GM23338 (cell line): ENCODE data around the gene ZFYVE21.

ENCODE experiments used
- CREB1 ChIP-seq: fragments of 250-450 bp; sonication (Bioruptor Pico); IDR thresholded peaks from 2 replicates; pipeline ENCODE4 v1.5.0; 2020; ENCODE audit warnings: low read depth, mild to moderate bottlenecking, moderate library complexity
- EZH2 ChIP-seq: fragments of 200-600 bp; sonication (generic); IDR thresholded peaks from one replicate; pipeline ENCODE4 v1.8.0; 2017; ENCODE audit warnings: antibody characterized with exemption, mild to moderate bottlenecking, low read depth; ENCODE audit not compliant: unreplicated experiment
- EZH2phosphoT487 ChIP-seq: fragments of 200-600 bp; sonication (generic); IDR thresholded peaks from one replicate; pipeline ENCODE4 v1.8.1; 2018; ENCODE audit warnings: antibody characterized with exemption; ENCODE audit not compliant: unreplicated experiment
- JUNB ChIP-seq: IDR thresholded peaks from one replicate; pipeline ENCODE4 v1.6.1; 2016; ENCODE audit warnings: antibody characterized with exemption; ENCODE audit not compliant: unreplicated experiment
- NANOG ChIP-seq: IDR thresholded peaks from 2 replicates; pipeline ENCODE4 v1.6.1; 2016; ENCODE audit warnings: antibody characterized with exemption, borderline replicate concordance
- POLR2AphosphoS5 ChIP-seq: IDR thresholded peaks from 2 replicates; pipeline ENCODE4 v1.6.1; 2016; ENCODE audit warnings: antibody characterized with exemption, low read depth
- STAT1 ChIP-seq: IDR thresholded peaks from one replicate; pipeline ENCODE4 v1.6.1; 2016; ENCODE audit warnings: antibody characterized with exemption; ENCODE audit not compliant: unreplicated experiment
- ZNF114 ChIP-seq: fragments of 250-450 bp; sonication (Bioruptor Pico); IDR thresholded peaks from 2 replicates; pipeline ENCODE4 v1.5.0; 2020; ENCODE audit warnings: mild to moderate bottlenecking, moderate library complexity
- TF ChIP-seq, protein P1 (sequence below), 2 experiments: fragments of 200-600 bp in 1 of 2; sonication (generic) in 1 of 2; conservative IDR thresholded peaks; 2 replicates each; pipeline versions ENCODE4 v1.5.1 to v1.6.1; 2016 to 2017; ENCODE audit warnings: antibody characterized with exemption in 2 of 2, low read depth in 2 of 2, mild to moderate bottlenecking in 2 of 2, moderate library complexity in 1 of 2
- TF ChIP-seq, protein P2 (sequence below): IDR thresholded peaks from one replicate; pipeline ENCODE4 v1.6.1; 2018; ENCODE audit warnings: antibody characterized with exemption; ENCODE audit not compliant: unreplicated experiment
- TF ChIP-seq, protein P3 (sequence below): IDR thresholded peaks from 2 replicates; pipeline ENCODE4 v1.6.1; 2016; ENCODE audit warnings: antibody characterized with exemption
- TF ChIP-seq, protein P4 (sequence below): fragments of 250-450 bp; sonication (Bioruptor Pico); IDR thresholded peaks from 2 replicates; pipeline ENCODE4 v1.5.0; 2020; ENCODE audit warnings: mild to moderate bottlenecking, moderate library complexity

DNA sequence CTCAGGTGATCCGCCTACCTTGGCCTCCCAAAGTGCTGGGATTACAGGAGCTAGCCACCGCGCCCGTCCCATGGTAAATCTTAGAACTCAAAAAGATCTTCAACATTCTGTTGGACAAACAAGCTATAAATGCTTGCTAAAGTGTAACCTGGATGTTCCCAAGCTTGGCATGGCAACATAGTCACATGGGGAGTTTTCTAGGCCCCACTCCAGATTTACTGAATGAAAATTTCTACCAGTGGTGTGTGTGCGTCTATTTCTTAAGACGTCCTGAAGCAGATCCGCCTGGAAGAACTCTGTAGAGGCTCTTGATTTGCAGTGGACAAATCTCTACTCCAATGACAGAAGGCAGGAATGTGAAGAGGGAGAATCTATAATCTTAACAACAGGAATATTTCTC is 59.9 kb downstream of the ZFYVE21 start:
- TF ChIP-seq, protein P1, sequence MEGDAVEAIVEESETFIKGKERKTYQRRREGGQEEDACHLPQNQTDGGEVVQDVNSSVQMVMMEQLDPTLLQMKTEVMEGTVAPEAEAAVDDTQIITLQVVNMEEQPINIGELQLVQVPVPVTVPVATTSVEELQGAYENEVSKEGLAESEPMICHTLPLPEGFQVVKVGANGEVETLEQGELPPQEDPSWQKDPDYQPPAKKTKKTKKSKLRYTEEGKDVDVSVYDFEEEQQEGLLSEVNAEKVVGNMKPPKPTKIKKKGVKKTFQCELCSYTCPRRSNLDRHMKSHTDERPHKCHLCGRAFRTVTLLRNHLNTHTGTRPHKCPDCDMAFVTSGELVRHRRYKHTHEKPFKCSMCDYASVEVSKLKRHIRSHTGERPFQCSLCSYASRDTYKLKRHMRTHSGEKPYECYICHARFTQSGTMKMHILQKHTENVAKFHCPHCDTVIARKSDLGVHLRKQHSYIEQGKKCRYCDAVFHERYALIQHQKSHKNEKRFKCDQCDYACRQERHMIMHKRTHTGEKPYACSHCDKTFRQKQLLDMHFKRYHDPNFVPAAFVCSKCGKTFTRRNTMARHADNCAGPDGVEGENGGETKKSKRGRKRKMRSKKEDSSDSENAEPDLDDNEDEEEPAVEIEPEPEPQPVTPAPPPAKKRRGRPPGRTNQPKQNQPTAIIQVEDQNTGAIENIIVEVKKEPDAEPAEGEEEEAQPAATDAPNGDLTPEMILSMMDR (conservative IDR thresholded peaks at IDR 0.05; ENCODE audit: low read depth in 2 of 2) = no peak
- no peak for TF ChIP-seq POLR2AphosphoS5
- TF ChIP-seq EZH2phosphoT487 = no peak
- TF ChIP-seq ZNF114 (CRISPR knock-in tag) = no peak
- TF ChIP-seq JUNB = no peak
- no peak for TF ChIP-seq EZH2
- TF ChIP-seq, protein P2, sequence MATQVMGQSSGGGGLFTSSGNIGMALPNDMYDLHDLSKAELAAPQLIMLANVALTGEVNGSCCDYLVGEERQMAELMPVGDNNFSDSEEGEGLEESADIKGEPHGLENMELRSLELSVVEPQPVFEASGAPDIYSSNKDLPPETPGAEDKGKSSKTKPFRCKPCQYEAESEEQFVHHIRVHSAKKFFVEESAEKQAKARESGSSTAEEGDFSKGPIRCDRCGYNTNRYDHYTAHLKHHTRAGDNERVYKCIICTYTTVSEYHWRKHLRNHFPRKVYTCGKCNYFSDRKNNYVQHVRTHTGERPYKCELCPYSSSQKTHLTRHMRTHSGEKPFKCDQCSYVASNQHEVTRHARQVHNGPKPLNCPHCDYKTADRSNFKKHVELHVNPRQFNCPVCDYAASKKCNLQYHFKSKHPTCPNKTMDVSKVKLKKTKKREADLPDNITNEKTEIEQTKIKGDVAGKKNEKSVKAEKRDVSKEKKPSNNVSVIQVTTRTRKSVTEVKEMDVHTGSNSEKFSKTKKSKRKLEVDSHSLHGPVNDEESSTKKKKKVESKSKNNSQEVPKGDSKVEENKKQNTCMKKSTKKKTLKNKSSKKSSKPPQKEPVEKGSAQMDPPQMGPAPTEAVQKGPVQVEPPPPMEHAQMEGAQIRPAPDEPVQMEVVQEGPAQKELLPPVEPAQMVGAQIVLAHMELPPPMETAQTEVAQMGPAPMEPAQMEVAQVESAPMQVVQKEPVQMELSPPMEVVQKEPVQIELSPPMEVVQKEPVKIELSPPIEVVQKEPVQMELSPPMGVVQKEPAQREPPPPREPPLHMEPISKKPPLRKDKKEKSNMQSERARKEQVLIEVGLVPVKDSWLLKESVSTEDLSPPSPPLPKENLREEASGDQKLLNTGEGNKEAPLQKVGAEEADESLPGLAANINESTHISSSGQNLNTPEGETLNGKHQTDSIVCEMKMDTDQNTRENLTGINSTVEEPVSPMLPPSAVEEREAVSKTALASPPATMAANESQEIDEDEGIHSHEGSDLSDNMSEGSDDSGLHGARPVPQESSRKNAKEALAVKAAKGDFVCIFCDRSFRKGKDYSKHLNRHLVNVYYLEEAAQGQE = no peak
- no peak for TF ChIP-seq CREB1 (CRISPR knock-in tag)
- no peak for TF ChIP-seq STAT1
- TF ChIP-seq NANOG = no peak
- TF ChIP-seq, protein P3, sequence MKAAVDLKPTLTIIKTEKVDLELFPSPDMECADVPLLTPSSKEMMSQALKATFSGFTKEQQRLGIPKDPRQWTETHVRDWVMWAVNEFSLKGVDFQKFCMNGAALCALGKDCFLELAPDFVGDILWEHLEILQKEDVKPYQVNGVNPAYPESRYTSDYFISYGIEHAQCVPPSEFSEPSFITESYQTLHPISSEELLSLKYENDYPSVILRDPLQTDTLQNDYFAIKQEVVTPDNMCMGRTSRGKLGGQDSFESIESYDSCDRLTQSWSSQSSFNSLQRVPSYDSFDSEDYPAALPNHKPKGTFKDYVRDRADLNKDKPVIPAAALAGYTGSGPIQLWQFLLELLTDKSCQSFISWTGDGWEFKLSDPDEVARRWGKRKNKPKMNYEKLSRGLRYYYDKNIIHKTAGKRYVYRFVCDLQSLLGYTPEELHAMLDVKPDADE = no peak
- TF ChIP-seq, protein P4, sequence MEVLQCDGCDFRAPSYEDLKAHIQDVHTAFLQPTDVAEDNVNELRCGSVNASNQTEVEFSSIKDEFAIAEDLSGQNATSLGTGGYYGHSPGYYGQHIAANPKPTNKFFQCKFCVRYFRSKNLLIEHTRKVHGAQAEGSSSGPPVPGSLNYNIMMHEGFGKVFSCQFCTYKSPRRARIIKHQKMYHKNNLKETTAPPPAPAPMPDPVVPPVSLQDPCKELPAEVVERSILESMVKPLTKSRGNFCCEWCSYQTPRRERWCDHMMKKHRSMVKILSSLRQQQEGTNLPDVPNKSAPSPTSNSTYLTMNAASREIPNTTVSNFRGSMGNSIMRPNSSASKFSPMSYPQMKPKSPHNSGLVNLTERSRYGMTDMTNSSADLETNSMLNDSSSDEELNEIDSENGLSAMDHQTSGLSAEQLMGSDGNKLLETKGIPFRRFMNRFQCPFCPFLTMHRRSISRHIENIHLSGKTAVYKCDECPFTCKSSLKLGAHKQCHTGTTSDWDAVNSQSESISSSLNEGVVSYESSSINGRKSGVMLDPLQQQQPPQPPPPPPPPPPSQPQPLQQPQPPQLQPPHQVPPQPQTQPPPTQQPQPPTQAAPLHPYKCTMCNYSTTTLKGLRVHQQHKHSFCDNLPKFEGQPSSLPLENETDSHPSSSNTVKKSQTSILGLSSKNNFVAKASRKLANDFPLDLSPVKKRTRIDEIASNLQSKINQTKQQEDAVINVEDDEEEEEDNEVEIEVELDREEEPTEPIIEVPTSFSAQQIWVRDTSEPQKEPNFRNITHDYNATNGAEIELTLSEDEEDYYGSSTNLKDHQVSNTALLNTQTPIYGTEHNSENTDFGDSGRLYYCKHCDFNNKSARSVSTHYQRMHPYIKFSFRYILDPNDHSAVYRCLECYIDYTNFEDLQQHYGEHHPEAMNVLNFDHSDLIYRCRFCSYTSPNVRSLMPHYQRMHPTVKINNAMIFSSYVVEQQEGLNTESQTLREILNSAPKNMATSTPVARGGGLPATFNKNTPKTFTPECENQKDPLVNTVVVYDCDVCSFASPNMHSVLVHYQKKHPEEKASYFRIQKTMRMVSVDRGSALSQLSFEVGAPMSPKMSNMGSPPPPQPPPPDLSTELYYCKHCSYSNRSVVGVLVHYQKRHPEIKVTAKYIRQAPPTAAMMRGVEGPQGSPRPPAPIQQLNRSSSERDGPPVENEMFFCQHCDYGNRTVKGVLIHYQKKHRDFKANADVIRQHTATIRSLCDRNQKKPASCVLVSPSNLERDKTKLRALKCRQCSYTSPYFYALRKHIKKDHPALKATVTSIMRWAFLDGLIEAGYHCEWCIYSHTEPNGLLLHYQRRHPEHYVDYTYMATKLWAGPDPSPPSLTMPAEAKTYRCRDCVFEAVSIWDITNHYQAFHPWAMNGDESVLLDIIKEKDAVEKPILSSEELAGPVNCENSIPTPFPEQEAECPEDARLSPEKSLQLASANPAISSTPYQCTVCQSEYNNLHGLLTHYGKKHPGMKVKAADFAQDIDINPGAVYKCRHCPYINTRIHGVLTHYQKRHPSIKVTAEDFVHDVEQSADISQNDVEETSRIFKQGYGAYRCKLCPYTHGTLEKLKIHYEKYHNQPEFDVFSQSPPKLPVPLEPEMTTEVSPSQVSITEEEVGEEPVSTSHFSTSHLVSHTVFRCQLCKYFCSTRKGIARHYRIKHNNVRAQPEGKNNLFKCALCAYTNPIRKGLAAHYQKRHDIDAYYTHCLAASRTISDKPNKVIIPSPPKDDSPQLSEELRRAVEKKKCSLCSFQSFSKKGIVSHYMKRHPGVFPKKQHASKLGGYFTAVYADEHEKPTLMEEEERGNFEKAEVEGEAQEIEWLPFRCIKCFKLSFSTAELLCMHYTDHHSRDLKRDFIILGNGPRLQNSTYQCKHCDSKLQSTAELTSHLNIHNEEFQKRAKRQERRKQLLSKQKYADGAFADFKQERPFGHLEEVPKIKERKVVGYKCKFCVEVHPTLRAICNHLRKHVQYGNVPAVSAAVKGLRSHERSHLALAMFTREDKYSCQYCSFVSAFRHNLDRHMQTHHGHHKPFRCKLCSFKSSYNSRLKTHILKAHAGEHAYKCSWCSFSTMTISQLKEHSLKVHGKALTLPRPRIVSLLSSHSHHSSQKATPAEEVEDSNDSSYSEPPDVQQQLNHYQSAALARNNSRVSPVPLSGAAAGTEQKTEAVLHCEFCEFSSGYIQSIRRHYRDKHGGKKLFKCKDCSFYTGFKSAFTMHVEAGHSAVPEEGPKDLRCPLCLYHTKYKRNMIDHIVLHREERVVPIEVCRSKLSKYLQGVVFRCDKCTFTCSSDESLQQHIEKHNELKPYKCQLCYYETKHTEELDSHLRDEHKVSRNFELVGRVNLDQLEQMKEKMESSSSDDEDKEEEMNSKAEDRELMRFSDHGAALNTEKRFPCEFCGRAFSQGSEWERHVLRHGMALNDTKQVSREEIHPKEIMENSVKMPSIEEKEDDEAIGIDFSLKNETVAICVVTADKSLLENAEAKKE (CRISPR knock-in tag) = no peak
